ENCODE results near the gene PDGFD.

Gene PDGFD

DNA sequence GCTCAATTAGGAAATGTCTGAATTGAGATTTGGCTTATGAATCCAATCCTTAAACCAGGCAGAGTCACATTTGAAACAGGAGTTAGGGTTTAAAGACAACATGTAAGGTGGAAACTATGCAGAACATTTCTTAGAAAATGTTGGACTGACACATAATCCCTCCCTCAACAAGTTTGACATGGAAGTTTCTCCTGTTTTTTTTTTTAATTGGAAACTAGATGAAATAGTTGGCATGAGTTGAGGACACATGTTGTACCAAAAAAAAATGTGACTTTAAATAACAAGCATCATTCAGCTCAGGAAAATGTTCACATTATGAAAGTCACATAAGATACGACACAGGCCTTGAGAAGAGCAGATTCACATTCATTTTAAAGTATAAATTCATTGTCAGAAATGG lies 282.4 kb downstream of the PDGFD start:
- in situ Hi-C loops (cut with MboI; ENCODE audit: low pct_unique_long_range_greater_than_20kb, low sequenced_read_pairs): no loop called here
- no peak for DNase-seq

DNA sequence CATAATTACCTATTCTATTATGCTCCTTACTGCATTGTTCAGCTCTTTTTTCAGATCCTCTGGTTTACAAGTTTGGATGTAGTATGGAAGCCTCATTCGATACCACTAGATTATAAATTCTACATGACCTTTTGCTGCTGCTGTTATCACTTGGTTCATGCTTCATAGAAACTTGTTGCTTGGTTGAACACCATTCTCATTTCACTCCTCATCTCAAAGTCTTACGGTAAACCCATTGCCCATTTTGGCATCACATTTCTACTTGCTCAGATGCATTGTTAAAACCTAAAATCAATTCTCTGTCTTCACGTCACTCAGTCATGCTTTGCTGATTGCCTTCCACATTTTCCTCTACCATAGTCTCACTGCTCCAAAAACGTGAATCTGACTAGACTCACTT lies 283.0 kb downstream of the PDGFD start:
- no peak for DNase-seq
- in situ Hi-C loops (cut with MboI; ENCODE audit: low pct_unique_long_range_greater_than_20kb, low sequenced_read_pairs): no loop called here

DNA sequence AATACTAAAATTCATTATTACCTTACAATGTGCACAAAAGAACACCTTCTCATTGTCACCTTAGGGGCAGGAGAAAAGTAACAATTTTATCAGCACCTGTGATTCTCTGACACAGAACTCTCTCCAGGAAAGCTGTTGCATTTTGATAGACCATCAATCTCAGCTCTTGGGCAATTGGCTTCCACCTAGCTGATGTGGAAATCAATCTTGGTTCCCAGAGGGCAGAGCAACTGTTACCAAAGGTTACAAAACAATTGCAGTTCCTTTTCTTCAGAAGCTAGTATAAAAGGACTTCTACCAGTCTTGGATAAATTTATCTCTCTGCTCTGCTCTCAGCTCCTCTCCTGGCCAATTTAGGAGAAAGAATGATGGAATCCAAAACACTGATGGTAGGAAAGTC lies 285.3 kb downstream of the PDGFD start:
- in situ Hi-C loops (cut with MboI; ENCODE audit: low pct_unique_long_range_greater_than_20kb, low sequenced_read_pairs): no loop called here
- DNase-seq: no peak

DNA sequence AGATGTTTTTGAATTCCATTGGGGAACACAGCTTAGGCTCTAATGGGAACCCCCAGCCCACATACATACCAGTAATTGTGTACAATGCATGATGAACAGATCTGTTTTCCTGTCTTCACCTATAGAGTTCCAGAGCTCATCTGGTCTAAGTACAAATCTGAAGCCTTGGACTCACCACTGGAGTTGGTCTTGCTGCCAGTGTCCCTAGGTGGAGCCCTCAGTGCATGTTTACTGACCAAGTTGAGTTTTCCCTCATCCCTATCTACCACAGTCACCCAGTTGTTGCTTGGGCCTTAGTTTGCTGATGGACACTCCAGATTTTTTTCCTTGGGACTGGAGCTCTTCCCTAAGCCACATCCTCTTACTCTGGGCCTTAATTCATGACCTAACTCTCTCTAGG lies 286.7 kb downstream of the PDGFD start:
- in situ Hi-C loops (cut with MboI; ENCODE audit: low pct_unique_long_range_greater_than_20kb, low sequenced_read_pairs): no loop called here
- no peak for DNase-seq

DNA sequence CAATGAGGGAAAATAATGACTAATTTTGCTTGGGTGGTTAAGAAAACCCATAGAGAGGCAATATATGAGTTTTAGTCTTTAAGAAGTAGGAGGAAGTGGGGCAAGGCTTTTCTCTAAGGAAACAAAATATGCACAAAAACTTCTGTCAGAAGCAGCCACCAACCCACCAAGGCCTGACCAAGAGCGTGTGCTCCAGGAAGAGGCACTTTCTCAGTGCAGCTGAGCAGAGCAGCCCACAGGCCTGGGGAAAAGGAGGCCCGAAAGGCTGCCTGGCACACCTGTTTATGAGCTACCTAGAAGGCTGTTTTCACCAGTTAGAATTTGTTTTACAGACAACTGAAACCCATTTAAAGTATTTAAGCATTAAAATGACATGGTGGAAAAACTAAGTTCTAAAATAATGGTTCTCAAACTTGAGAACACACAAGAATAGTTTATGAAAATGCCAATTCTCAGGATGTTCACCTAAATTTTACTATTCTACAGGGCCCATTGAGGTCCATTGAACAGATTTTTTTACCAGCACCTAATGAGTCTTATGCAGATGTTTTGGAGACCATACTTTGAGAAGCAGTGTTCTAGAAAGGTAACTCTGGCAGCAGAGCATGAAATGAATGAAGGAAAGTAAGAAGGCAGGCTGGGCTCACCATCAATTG lies 288.0 kb downstream of the PDGFD start:
- DNase-seq: no peak
- in situ Hi-C loops (cut with MboI; ENCODE audit: low pct_unique_long_range_greater_than_20kb, low sequenced_read_pairs): no loop called here

DNA sequence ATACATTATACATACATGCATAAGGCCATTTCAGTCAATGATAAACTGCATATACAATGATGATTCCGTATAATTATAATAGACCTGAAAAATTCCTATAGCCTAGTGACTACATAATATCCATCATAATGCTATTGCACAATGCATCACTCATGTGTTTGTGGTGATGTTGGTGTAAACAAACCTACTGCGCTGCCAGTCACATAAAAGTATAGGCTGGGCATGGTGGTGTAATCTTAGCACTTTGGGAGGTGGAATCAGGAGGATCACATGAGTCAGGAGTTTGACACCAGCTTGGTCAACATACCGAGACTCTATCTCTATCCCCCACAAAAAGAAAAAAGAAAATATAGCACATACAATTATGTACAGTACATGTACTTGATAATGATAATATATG lies 291.2 kb downstream of the PDGFD start:
- in situ Hi-C loops (cut with MboI; ENCODE audit: low pct_unique_long_range_greater_than_20kb, low sequenced_read_pairs): no loop called here
- DNase-seq: no peak

DNA sequence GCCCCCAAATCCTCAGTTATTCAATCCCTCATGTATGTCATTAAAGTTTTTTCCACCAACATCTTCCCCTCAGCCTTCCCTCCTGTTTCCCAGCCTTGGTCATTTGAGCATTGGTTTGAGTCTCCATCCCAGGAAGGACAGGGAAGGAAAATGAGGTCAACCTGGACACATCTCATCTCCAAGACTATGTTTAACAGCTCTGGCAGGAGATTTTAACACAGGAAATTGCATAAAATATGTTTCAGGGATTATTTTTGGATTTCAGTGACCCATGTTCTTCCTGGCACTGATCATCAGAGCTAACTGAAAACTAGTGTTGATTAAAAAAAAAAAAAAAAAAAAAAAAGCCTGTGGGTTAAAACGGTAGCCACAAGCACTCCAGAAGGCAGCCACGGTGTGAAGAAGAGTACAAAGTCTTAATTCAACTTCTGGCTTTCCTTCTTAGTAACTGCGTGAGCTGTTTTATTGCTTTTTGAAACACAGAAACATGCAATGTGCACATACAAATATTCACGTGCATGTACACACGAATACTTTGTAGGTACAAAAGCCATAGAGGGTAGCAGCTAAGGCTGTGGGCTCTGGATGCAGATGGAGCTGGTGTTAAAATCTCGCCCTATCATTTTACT lies 291.9 kb downstream of the PDGFD start:
- in situ Hi-C loops (cut with MboI; ENCODE audit: low pct_unique_long_range_greater_than_20kb, low sequenced_read_pairs): no loop called here
- DNase-seq: no peak

DNA sequence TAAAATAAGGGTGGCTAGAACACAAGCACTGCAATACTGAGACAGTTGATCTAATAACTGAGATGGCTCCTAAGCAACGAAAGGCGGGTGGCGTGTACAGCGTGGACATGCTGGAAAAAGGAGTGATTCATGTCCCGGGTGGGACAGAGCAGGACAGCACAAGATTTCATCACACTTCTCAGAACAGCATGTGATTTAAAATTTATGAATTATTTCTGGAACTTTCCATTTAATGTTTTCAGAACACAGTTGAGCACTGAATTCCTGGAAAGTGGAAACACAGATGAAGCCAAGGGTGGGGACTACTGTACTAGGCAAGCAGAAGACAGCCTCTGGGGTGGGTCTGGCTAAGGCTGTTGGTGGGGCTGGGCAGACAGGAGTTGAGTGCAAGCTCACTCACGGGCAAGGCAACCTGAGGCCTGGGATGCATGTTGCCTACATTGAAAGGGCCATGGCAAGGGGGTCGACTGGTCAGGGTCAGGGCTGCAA lies 293.1 kb downstream of the PDGFD start:
- in situ Hi-C loops (cut with MboI; ENCODE audit: low pct_unique_long_range_greater_than_20kb, low sequenced_read_pairs): no loop called here
- no peak for DNase-seq

DNA sequence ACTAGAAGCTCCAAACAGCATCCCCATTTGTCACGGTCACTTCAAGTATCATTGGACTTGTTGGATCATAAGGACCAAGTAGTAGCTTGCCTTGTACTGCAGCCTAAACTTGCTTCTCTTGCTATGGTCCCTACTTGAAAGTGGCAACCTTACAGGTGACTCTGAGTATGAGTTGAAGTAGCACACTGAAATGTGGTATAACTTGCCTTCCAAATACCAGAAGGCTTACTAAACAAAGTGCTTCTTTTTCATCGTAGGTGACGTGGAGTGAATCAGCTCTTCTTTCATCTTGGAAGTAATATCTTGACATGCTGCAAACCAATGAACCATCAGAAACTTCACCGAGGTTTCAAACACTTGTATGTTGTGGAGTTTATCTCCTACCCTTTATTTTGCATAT lies 296.5 kb downstream of the PDGFD start:
- DNase-seq: no peak
- in situ Hi-C loops (cut with MboI; ENCODE audit: low pct_unique_long_range_greater_than_20kb, low sequenced_read_pairs): no loop called here

DNA sequence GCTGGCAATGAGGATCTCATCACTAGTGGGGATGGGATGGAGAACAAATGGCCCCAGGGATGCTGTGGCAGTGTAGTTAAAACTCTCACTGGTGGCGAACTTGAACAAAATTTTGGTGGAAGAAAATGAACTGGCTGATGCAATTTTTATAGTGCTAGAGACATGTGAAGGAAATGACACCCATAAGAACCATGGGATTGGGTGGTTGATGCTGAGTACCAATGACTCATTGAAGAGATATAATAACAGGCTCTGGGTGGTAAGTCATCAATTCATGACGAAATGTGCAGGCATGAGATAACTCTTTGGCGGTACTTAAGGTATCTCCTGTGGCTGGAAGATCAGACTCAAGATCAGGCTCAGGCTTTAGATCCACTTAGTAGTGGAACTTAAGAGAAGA lies 300.4 kb downstream of the PDGFD start:
- DNase-seq: no peak
- in situ Hi-C loops (cut with MboI; ENCODE audit: low pct_unique_long_range_greater_than_20kb, low sequenced_read_pairs): no loop called here

DNA sequence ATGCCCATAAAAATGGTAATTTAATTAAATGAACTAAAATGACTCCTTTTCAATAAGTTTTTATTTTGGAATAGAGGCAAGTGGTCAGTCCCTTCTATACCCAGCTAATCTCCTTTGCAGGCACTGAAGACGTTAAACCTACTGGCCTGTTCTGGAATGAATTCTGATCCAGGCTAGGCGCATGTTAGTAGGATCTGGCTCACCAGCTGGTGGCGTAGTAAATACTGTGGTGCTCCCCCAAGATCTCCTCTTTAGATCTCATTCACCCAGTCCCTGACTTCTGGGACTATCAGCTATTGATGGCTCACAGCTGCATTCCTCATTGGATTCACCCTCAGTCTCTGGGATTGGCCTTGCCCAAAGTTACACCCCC lies 301.2 kb downstream of the PDGFD start:
- in situ Hi-C loops (cut with MboI; ENCODE audit: low pct_unique_long_range_greater_than_20kb, low sequenced_read_pairs): no loop called here
- DNase-seq: no peak

DNA sequence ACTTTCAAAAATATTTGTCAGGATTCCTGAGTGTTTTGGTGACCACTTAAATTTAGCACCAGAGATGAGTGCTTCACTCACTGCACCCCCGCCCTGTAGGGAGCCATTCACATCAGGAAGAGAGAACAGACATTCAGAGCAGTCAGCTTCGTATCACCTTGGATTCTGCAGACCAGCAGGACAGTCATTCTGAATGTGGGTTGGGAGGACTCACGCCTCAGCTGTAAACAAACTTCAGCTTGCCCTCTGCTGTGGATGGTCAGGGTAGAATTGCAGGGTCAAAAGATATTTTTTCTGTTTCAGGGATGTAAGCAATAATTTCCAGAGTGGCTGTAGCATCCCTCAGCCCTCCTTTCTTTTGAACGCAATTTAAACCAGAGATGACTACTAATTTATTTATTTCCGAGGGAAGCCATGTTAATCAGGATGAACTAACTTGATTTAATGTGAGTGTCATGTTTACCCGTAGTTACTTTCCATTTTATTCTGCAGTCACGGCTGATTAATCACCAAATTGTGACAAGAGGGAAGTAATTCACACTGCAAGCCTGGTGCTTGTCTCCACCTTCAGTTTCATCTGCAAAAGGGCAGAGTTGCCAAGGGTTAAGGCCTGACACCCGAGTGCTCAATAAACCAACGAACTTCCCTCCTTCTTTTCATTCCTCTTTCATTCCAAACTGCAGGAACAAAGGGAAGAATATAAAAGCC lies 301.7 kb downstream of the PDGFD start:
- no peak for DNase-seq
- in situ Hi-C loops (cut with MboI; ENCODE audit: low pct_unique_long_range_greater_than_20kb, low sequenced_read_pairs): no loop called here

Measured in KBM-7 (cell line).